CD8-positive, alpha-beta memory T cell (primary cell): ENCODE results near the gene RAET1E. TPM values are rescaled to one million over a fixed set of nuclear protein-coding genes. Genes with fewer than 3 reads are reported as not detected.
"Not testable (repeated sequence)": the region's sequence is repeated elsewhere in the genome, so short reads cannot be mapped to it uniquely, and the experiment has no call there.

Experiments
- CTCF ChIA-PET: fragments of 350-600 bp; sonication (Branson Sonifier 250); formaldehyde crosslinking; loops from one replicate; lab custom pipeline; 2021; ENCODE audit warnings: antibody characterized with exemption; lab: Charles Lee
- POLR2A ChIA-PET: fragments of 350-600 bp; sonication (Branson Sonifier 250); formaldehyde crosslinking; loops from one replicate; lab custom pipeline; 2021; ENCODE audit warnings: antibody characterized with exemption; lab: Charles Lee
- DNase-seq, 5 donors: peaks; one replicate each; pipeline versions ENCODE4 v3.0.0 to v3.0.0-alpha.2; 2020 to 2022; ENCODE audit warnings: mixed read lengths in 1 of 5
- H3K27ac ChIP-seq: one replicate; pipeline ENCODE4 v1.7.0; 2013; ENCODE audit warnings: low read depth, mild to moderate bottlenecking, low read length, moderate library complexity
- H3K27me3 ChIP-seq: 2 replicates; pipeline ENCODE4 v1.7.0; 2013; ENCODE audit warnings: low read length, mild to moderate bottlenecking; ENCODE audit not compliant: insufficient read depth, poor library complexity, severe bottlenecking
- H3K36me3 ChIP-seq: 2 replicates; pipeline ENCODE4 v1.7.0; 2013; ENCODE audit warnings: mild to moderate bottlenecking, low read length, moderate library complexity; ENCODE audit not compliant: insufficient read depth
- H3K4me1 ChIP-seq: 2 replicates; pipeline ENCODE4 v1.7.0; 2013; ENCODE audit warnings: mild to moderate bottlenecking, low read length, moderate library complexity; ENCODE audit not compliant: insufficient read depth
- H3K4me3 ChIP-seq: 2 replicates; pipeline ENCODE4 v1.7.0; 2013; ENCODE audit warnings: mild to moderate bottlenecking, low read length
- H3K9me3 ChIP-seq: 2 replicates; pipeline ENCODE4 v1.7.0; 2013; ENCODE audit warnings: mild to moderate bottlenecking, low read length
- H3K27ac Mint-ChIP-seq, 8 donors: one replicate each; pipeline ENCODE4 v1.8.0; 2020 to 2021; ENCODE audit warnings: mixed read lengths in 8 of 8, mild to moderate bottlenecking in 6 of 8, inconsistent platforms in 3 of 8, moderate library complexity in 3 of 8
- H3K27me3 Mint-ChIP-seq, 2 donors: one replicate each; pipeline ENCODE4 v1.8.0; 2020 to 2021; ENCODE audit warnings: mixed read lengths in 2 of 2, mild to moderate bottlenecking in 1 of 2, moderate library complexity in 1 of 2
- H3K36me3 Mint-ChIP-seq, 3 donors: one replicate each; pipeline ENCODE4 v1.8.0; 2020 to 2021; ENCODE audit warnings: mixed read lengths in 3 of 3, inconsistent platforms in 1 of 3, mild to moderate bottlenecking in 1 of 3
- H3K4me1 Mint-ChIP-seq, 3 donors: one replicate each; pipeline ENCODE4 v1.8.0; 2020 to 2021; ENCODE audit warnings: mixed read lengths in 3 of 3, inconsistent platforms in 1 of 3, mild to moderate bottlenecking in 1 of 3
- H3K4me3 Mint-ChIP-seq, 7 donors: one replicate each; pipeline ENCODE4 v1.8.0; 2020 to 2021; ENCODE audit warnings: mixed read lengths in 7 of 7, mild to moderate bottlenecking in 6 of 7, moderate library complexity in 4 of 7, inconsistent platforms in 2 of 7
- H3K9me3 Mint-ChIP-seq, 5 donors: one replicate each; pipeline ENCODE4 v1.8.0; 2020 to 2022; ENCODE audit warnings: mixed read lengths in 5 of 5, mild to moderate bottlenecking in 3 of 5, moderate library complexity in 2 of 5, inconsistent platforms in 1 of 5
- polyA plus RNA-seq: library from polyadenylated mRNA; unstranded; fragments of 300-500 nt; fragmentation: Illumina TruSeq; gene quantifications from one replicate; pipeline ENCODE4 v1.2.3, GENCODE V29; 2021
- total RNA-seq, 2 experiments: library from RNA; stranded (reverse); gene quantifications; one replicate each; pipeline ENCODE4 v1.2.3, GENCODE V29; 2021

RAET1E gene
- total and polyA plus RNA-seq, 3 experiments from 2014 or later: not detected

DNA sequence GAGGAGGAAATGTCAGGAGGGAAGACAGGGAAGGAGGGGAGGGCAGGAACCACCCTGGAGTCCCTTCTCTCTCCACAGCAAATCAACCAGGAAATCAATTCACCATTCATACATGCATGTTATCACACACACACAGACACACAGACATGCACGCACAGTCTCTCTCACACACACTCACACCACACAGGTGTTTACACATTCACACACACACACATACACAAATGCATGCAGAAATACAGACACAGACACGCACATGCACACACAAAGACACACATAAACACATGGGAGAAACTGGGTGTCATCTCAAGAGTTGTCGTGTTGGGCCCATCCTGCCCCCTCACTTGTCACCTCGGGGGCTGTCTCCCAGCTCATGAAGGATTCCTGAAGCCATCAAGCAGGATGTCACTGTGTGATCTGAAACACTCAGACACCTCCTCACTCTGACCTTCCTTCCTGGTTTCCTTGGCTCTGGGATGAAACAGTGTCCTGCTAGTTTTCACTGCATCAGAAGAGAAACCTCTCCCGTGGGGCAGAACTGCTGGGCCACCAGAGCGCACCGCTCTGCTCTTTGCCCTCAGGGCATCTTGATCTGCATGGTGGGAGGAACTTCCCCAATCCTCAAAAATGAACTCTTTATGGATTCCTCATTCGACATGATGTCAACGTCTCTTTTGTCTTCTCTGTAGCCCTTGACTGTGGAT is 15.8 kb upstream of the RAET1E start:
- H3K4me1 Mint-ChIP-seq: no peaks in the 10 kb centered on the region
- no peaks in the 10 kb centered on the region for H3K36me3 ChIP-seq
- no peak overlapping the region for H3K27ac Mint-ChIP-seq
- peaks cover 0 to 4% (median 0%) of the 10 kb centered on the region in 5 donors for H3K9me3 Mint-ChIP-seq
- H3K4me3 ChIP-seq: no peak overlapping the region
- H3K9me3 ChIP-seq: no peaks in the 10 kb centered on the region
- CTCF ChIA-PET: no interaction called here
- no peak overlapping the region for H3K4me3 Mint-ChIP-seq
- DNase-seq: no peak
- H3K27me3 ChIP-seq: no peaks in the 10 kb centered on the region
- peaks cover 0 to 8% (median 0%) of the 10 kb centered on the region in 3 donors for H3K36me3 Mint-ChIP-seq
- peaks cover 17 to 45% of the 10 kb centered on the region in 2 donors for H3K27me3 Mint-ChIP-seq
- no peak overlapping the region for H3K27ac ChIP-seq
- POLR2A ChIA-PET: no interaction called here
- H3K4me1 ChIP-seq: no peaks in the 10 kb centered on the region

DNA sequence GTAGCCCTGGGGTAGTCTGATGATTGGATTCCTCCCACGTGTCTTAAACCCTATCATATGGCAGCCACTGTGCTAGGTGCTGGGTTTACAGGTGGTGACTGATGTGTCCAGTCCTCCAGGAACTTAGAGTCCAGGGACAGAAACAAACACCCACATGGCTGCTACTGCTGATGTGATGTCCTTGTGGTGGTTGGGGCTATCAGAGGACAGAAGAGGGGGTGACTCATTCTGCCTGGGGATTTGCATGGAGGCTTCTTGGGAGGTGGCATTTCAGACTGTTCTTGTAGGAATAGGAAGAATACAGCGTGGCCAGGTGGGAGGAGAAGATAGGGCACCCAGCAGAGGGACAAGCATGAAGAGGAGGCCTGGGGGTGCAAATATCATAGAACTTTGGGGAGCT is 15.2 kb upstream of the RAET1E start:
- no peaks in the 10 kb centered on the region for H3K4me1 Mint-ChIP-seq
- peaks cover 2 to 7% (median 2%) of the 10 kb centered on the region in 5 donors for H3K9me3 Mint-ChIP-seq
- Histone ChIP-seq H3K27ac (no peak overlapping the region), H3K4me3 (no peak overlapping the region), H3K27me3 (no peaks in the 10 kb centered on the region), H3K36me3 (no peaks in the 10 kb centered on the region), H3K4me1 (no peaks in the 10 kb centered on the region), H3K9me3 (no peaks in the 10 kb centered on the region)
- no peak for DNase-seq
- ChIA-PET CTCF (no interaction called here), POLR2A (no interaction called here)
- peaks cover 0 to 12% (median 0%) of the 10 kb centered on the region in 3 donors for H3K36me3 Mint-ChIP-seq
- peaks cover 17 to 39% of the 10 kb centered on the region in 2 donors for H3K27me3 Mint-ChIP-seq
- no peak overlapping the region for H3K4me3 Mint-ChIP-seq
- no peak overlapping the region for H3K27ac Mint-ChIP-seq

DNA sequence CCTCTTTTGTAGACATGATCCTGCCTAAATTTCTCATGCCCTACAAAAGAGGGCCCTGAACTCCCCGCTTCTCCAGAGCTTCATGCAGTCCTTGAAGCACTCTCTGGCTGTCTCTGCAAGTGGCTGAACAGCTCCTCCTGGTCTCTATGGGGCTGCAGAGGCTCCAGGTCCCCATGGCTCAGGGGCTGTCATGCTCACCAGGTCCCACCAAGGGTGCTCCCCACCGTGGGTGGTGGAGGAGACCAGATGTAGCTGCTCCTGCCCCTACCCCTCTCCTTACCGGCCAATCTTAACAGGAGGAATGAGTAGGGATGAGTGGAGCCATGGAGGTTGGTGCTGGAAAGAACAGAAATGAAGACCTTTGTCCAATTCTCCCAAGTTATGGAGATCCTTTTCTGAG is 14.8 kb upstream of the RAET1E start:
- DNase-seq, H3K4me1 ChIP-seq, H3K27ac ChIP-seq, CTCF ChIA-PET, H3K36me3 ChIP-seq, H3K4me1 Mint-ChIP-seq, POLR2A ChIA-PET, H3K4me3 ChIP-seq, H3K4me3 Mint-ChIP-seq, H3K9me3 Mint-ChIP-seq, H3K9me3 ChIP-seq, H3K27me3 ChIP-seq: not testable (repeated sequence)
- peak overlapping the region in 1 of 8 donors; percentile 52 for H3K27ac Mint-ChIP-seq
- peaks cover 17 to 39% of the 10 kb centered on the region in 2 donors for H3K27me3 Mint-ChIP-seq
- H3K36me3 Mint-ChIP-seq: peaks cover 0 to 15% (median 0%) of the 10 kb centered on the region in 3 donors

DNA sequence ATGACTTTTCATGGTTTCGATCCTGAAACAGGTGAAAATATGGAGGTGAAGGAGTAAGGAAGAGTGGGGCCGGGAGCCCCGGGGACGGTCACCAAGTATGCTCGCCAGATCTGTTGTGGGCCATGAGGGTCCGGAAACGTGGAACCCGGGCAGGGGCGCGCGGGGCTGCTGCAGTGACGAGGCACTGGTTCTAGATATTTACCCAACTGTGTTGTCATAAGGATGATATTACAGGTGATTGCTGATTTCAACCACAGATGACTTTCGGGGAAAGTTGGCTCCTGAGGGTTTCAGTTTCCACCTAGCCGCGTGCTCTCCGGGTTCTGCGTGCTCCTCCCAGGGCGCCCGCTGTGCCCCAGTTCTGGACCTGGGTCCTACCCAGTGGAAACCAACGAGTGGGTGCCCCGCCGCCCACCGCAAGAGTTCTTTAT is 12.8 kb upstream of the RAET1E start:
- ChIA-PET POLR2A (no interaction called here), CTCF (no interaction called here)
- no peak overlapping the region for H3K27ac Mint-ChIP-seq

DNA sequence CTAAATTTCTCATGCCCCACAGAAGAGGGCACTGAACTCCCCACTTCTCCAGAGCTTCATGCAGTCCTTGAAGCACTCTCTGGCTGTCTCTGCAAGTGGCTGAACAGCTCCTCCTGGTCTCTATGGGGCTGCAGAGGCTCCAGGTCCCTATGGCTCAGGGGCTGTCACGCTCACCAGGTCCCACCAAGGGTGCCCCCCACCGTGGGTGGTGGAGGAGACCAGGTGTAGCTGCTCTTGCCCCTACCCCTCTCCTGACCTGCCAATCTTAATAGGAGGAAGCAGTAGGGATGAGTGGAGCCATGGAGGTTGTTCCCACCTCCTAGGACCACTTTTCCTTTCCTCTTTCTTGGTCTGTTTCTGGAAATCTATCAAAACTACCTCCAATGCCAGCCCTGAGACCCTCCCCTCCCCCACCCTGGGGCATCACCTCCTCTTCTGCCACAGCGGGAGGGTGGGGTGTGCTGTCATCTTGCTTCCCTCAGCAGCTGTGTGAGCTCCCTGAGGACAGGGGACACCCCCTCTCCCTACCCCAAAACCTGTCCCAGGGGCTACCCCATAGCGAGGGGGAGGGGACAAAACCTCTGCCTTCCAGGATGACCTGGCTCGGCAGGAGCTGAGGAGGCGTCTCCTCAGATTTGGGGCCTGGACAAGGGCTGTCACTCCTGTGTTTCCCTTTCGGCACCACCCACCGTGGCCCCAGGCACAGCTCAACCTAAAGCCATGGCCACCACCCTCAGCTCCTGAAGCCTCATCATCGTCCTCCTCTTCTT is 12.0 kb upstream of the RAET1E start:
- CTCF ChIA-PET: no interaction called here
- no peaks in the 10 kb centered on the region for H3K4me1 Mint-ChIP-seq

More for the DNA sequence above, 12.8 kb upstream of the RAET1E start:
- DNase-seq: no peak
- H3K9me3 ChIP-seq: no peaks in the 10 kb centered on the region
- Mint-ChIP-seq H3K27me3 (peaks cover 18 to 34% of the 10 kb centered on the region in 2 donors), H3K36me3 (peaks cover 0 to 15% (median 0%) of the 10 kb centered on the region in 3 donors), H3K9me3 (peaks cover 2 to 10% (median 6%) of the 10 kb centered on the region in 5 donors), H3K4me3 (no peak overlapping the region), H3K4me1 (no peaks in the 10 kb centered on the region)
- H3K27me3 ChIP-seq: no peaks in the 10 kb centered on the region
- H3K4me1 ChIP-seq: no peaks in the 10 kb centered on the region
- no peaks in the 10 kb centered on the region for H3K36me3 ChIP-seq
- no peak overlapping the region for H3K4me3 ChIP-seq
- H3K27ac ChIP-seq: no peak overlapping the region

DNA sequence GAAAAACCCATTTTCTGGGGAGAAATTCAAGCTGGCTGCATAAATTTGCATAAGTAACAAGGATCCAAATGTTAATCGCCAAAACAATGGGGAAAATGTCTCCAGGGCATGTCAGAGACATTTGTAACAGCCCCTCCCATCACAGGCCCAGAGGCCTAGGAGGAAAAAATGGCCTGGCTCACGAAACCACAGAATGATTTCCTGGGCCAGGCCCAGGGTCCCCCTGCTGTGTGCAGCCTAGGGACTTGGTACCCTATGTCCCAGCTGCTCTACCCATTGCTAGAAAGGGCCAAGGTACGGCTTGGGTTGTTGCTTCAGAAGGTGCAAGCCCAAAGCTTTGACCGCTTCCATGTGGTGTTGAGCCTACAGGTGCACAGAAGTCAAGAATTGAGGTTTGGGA is 10.6 kb upstream of the RAET1E start:
- peaks cover 2 to 10% (median 6%) of the 10 kb centered on the region in 5 donors for H3K9me3 Mint-ChIP-seq
- CTCF ChIA-PET: interaction anchor here (0.8 kb wide), 1 partner anchor 17 kb away, joined by 4 read pairs; no protein-coding TSS in a partner anchor
- POLR2A ChIA-PET: not testable (repeated sequence)

More for the DNA sequence above, 12.0 kb upstream of the RAET1E start:
- POLR2A ChIA-PET: no interaction called here
- H3K36me3 Mint-ChIP-seq: peaks cover 0 to 15% (median 0%) of the 10 kb centered on the region in 3 donors
- no peak overlapping the region for H3K27ac Mint-ChIP-seq
- no peak for DNase-seq
- Histone ChIP-seq H3K27ac (no peak overlapping the region), H3K4me3 (no peak overlapping the region), H3K4me1 (no peaks in the 10 kb centered on the region), H3K9me3 (no peaks in the 10 kb centered on the region), H3K27me3 (no peaks in the 10 kb centered on the region), H3K36me3 (no peaks in the 10 kb centered on the region)
- no peak overlapping the region for H3K4me3 Mint-ChIP-seq
- H3K9me3 Mint-ChIP-seq: peaks cover 2 to 10% (median 6%) of the 10 kb centered on the region in 5 donors
- peaks cover 18 to 37% of the 10 kb centered on the region in 2 donors for H3K27me3 Mint-ChIP-seq

GRCh38 chr6:149907317-149907716 is 9.4 kb upstream of the RAET1E start:
- H3K4me1 Mint-ChIP-seq: no peaks in the 10 kb centered on the region
- peaks cover 17 to 25% of the 10 kb centered on the region in 2 donors for H3K27me3 Mint-ChIP-seq
- H3K36me3 Mint-ChIP-seq: peaks cover 0 to 15% (median 0%) of the 10 kb centered on the region in 3 donors
- peaks cover 2 to 10% (median 6%) of the 10 kb centered on the region in 5 donors for H3K9me3 Mint-ChIP-seq
- no peak overlapping the region for H3K4me3 ChIP-seq
- no peak for DNase-seq
- H3K36me3 ChIP-seq: no peaks in the 10 kb centered on the region
- H3K4me1 ChIP-seq: no peaks in the 10 kb centered on the region
- H3K9me3 ChIP-seq: no peaks in the 10 kb centered on the region
- POLR2A ChIA-PET: no interaction called here
- H3K27me3 ChIP-seq: no peaks in the 10 kb centered on the region
- no peak overlapping the region for H3K4me3 Mint-ChIP-seq
- CTCF ChIA-PET: no interaction called here
- no peak overlapping the region for H3K27ac Mint-ChIP-seq
- no peak overlapping the region for H3K27ac ChIP-seq

More for the DNA sequence above, 10.6 kb upstream of the RAET1E start:
- not testable (repeated sequence) for H3K4me1 ChIP-seq, H3K9me3 ChIP-seq, DNase-seq, H3K27ac ChIP-seq, H3K4me3 Mint-ChIP-seq, H3K27ac Mint-ChIP-seq, H3K27me3 ChIP-seq, H3K4me3 ChIP-seq, H3K36me3 ChIP-seq, H3K4me1 Mint-ChIP-seq
- Mint-ChIP-seq H3K36me3 (peaks cover 0 to 15% (median 0%) of the 10 kb centered on the region in 3 donors), H3K27me3 (peaks cover 13 to 31% of the 10 kb centered on the region in 2 donors)

DNA sequence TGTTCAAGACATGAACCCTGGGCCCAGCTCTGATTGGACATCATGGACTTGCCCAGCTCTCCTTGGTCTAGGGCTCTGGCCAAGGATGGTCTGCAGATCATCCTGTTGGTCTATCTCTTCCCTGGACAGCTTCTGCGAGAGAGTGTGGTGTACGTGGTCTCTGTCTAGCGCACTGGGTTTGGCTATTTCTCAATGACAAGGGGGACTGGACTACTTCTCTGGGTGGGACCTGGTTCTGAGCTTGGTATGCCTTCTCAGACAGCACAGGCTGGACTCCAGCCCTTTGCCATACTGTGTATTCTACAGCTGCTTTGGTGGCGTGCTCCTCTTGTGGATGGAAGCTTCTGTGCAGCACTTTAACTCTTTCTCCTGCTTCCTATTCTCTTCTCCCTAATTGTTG is 8.5 kb upstream of the RAET1E start:
- no peak for DNase-seq
- Mint-ChIP-seq H3K27ac (no peak overlapping the region), H3K9me3 (peaks cover 2 to 10% (median 6%) of the 10 kb centered on the region in 5 donors), H3K4me3 (no peak overlapping the region), H3K36me3 (peaks cover 0 to 15% (median 0%) of the 10 kb centered on the region in 3 donors), H3K4me1 (no peaks in the 10 kb centered on the region), H3K27me3 (peaks cover 15 to 26% of the 10 kb centered on the region in 2 donors)
- no peaks in the 10 kb centered on the region for H3K4me1 ChIP-seq
- POLR2A ChIA-PET: no interaction called here
- H3K27ac ChIP-seq: no peak overlapping the region
- H3K27me3 ChIP-seq: no peaks in the 10 kb centered on the region
- no peaks in the 10 kb centered on the region for H3K9me3 ChIP-seq
- H3K36me3 ChIP-seq: no peaks in the 10 kb centered on the region
- CTCF ChIA-PET: interaction anchor here (2.2 kb wide), 1 partner anchor 41 kb away, joined by 6 read pairs; no protein-coding TSS in a partner anchor
- no peak overlapping the region for H3K4me3 ChIP-seq
